K562 (cell line): ENCODE results near the gene VPS13D. TPM values are rescaled to one million over a fixed set of nuclear protein-coding genes. Genes with fewer than 3 reads are reported as not detected.

ENCODE experiments used
- ATAC-seq: fragments of 200-7000 bp; cut with Tn5 transposase; 3 replicates; pipeline ENCODE4 v1.9.1; 2020; ENCODE audit warnings: moderate library complexity
- BruUV-seq: library from RNA; stranded (reverse); fragments of 400-500 nt; replicated peaks from 2 replicates; lab custom pipeline; 2021; lab: Mats Ljungman, UMichigan
- CTCF ChIA-PET: fragments of 300-600 bp; formaldehyde crosslinking; extraction: SDS; loops from one replicate; lab custom pipeline; 2021; ENCODE audit warnings: low intra/inter-chr PET ratio; lab: Yijun Ruan, JAX
- POLR2A ChIA-PET: fragments of 300-600, 350-650 bp; sonication (Branson Sonifier 250); formaldehyde crosslinking; extraction: SDS; loops from one replicate; lab custom pipeline; 2021; ENCODE audit warnings: antibody characterized with exemption, inconsistent platforms; lab: Yijun Ruan, JAX
- DNase-seq, 4 experiments: peaks; one replicate each; pipeline versions ENCODE4 v3.0.0 to v3.0.0-alpha.2; 2011 to 2018; ENCODE audit warnings: low spot score in 3 of 4, mixed read lengths in 3 of 4; ENCODE audit errors: extremely low read depth in 1 of 4
- FAIRE-seq: peaks from 2 replicates; lab custom pipeline; 2011; peaks lifted over from hg19 to GRCh38; lab: Jason Lieb, UNC
- H2AFZ ChIP-seq: 2 replicates; pipeline ENCODE4 v1.6.0; 2011; ENCODE audit warnings: low read depth, low read length, control low read depth, inconsistent platforms
- H3K27ac ChIP-seq: fragments of 200-600 bp; 3 replicates; pipeline ENCODE4 v1.8.0; 2011; ENCODE audit warnings: low read depth, mild to moderate bottlenecking, control low read depth, inconsistent platforms, low read length, moderate library complexity, mixed read lengths; ENCODE audit errors: extremely low read depth
- H3K27me3 ChIP-seq, 2 experiments: fragments of 300-600 bp in 1 of 2; 2 replicates in 1 of 2; 3 replicates in 1 of 2; pipeline versions ENCODE4 v1.6.0 to v1.8.0; 2011; ENCODE audit warnings: inconsistent platforms in 2 of 2, low read length in 2 of 2, mild to moderate bottlenecking in 1 of 2, mixed read lengths in 1 of 2, moderate library complexity in 1 of 2; ENCODE audit not compliant: control insufficient read depth in 2 of 2, insufficient read depth in 2 of 2
- H3K36me3 ChIP-seq: fragments of 300-600 bp; 3 replicates; pipeline ENCODE4 v1.8.0; 2011; ENCODE audit warnings: mild to moderate bottlenecking, low read length, inconsistent platforms; ENCODE audit not compliant: control insufficient read depth, insufficient read depth
- H3K4me1 ChIP-seq, 2 experiments: fragments of 200-600 bp in 1 of 2; replicated peaks in 1 of 2; 2 replicates in 1 of 2; 3 replicates in 1 of 2; pipeline versions ENCODE4 v1.5.1 to v1.8.0; 2011; ENCODE audit warnings: inconsistent platforms in 2 of 2, low read length in 2 of 2, mild to moderate bottlenecking in 1 of 2, mixed read lengths in 1 of 2, moderate library complexity in 1 of 2; ENCODE audit not compliant: control insufficient read depth in 2 of 2, insufficient read depth in 2 of 2
- H3K4me2 ChIP-seq: 2 replicates; pipeline ENCODE4 v1.6.1; 2011; ENCODE audit warnings: low read length, control low read depth, inconsistent platforms, mixed read lengths; ENCODE audit not compliant: insufficient read depth
- H3K4me3 ChIP-seq: fragments of 200-600 bp; sonication (generic), shearing (Covaris generic); 2 replicates; pipeline ENCODE4 v1.5.1; 2016; ENCODE audit warnings: control low read depth, inconsistent platforms
- H3K79me2 ChIP-seq: fragments of 200-600 bp; 3 replicates; pipeline ENCODE4 v1.8.0; 2011; ENCODE audit warnings: low read length, inconsistent platforms; ENCODE audit not compliant: control insufficient read depth, insufficient read depth
- H3K9ac ChIP-seq, 2 experiments: 2 replicates each; pipeline versions ENCODE4 v1.6.0 to v1.6.1; 2011; ENCODE audit warnings: low read depth in 2 of 2, low read length in 2 of 2, control low read depth in 1 of 2, inconsistent platforms in 1 of 2, mild to moderate bottlenecking in 1 of 2, mixed read lengths in 1 of 2; ENCODE audit not compliant: insufficient read depth in 1 of 2
- H3K9me1 ChIP-seq: one replicate; pipeline ENCODE4 v1.6.0; 2011; ENCODE audit warnings: inconsistent platforms, mild to moderate bottlenecking, low read length, moderate library complexity; ENCODE audit not compliant: control insufficient read depth, insufficient read depth
- H3K9me3 ChIP-seq: replicated peaks from 2 replicates; pipeline ENCODE4 v1.5.1; 2011; ENCODE audit warnings: low read depth, low read length, inconsistent platforms; ENCODE audit not compliant: control insufficient read depth, insufficient read depth
- H4K20me1 ChIP-seq: replicated peaks from 2 replicates; pipeline ENCODE4 v1.6.1; 2011; ENCODE audit warnings: low read length, inconsistent platforms, mixed read lengths; ENCODE audit not compliant: control insufficient read depth, insufficient read depth
- CEBPG ChIP-seq, 3 experiments: fragments of 200-800 bp in 1 of 3; sonication (Bioruptor generic) in 1 of 3; sonication (generic) in 1 of 3; formaldehyde crosslinking in 1 of 3; IDR thresholded peaks in 2 of 3; conservative IDR thresholded peaks in 1 of 3; 2 replicates each; pipeline versions ENCODE4 v1.6.1 to v1.8.0; 2016 to 2022; ENCODE audit warnings: missing compliant biosample characterization in 2 of 3, missing genetic modification characterization in 2 of 3, mild to moderate bottlenecking in 1 of 3, missing genetic modification reagents in 1 of 3
- CREBBP ChIP-seq: IDR thresholded peaks from one replicate; pipeline ENCODE4 v1.6.1; 2012; ENCODE audit warnings: low read depth, mild to moderate bottlenecking, control low read depth, inconsistent platforms, low read length
- HMGN3 ChIP-seq: IDR thresholded peaks from 2 replicates; pipeline ENCODE4 v1.6.1; 2011; ENCODE audit warnings: borderline replicate concordance, low read depth, mild to moderate bottlenecking, mixed read lengths, low read length; ENCODE audit not compliant: insufficient read length; ENCODE audit errors: extremely low read depth
- HNRNPLL ChIP-seq: fragments of 200-400 bp; formaldehyde crosslinking; IDR thresholded peaks from 2 replicates; pipeline ENCODE4 v1.6.1; 2017; ENCODE audit warnings: low read length, low read depth, mild to moderate bottlenecking; ENCODE audit not compliant: poor library complexity, severe bottlenecking
- MAFG ChIP-seq: fragments of 450-650 bp; conservative IDR thresholded peaks from 2 replicates; pipeline ENCODE4 v1.6.1; 2016; ENCODE audit warnings: missing genetic modification characterization, missing compliant biosample characterization
- MED1 ChIP-seq: sonication (generic); formaldehyde crosslinking; IDR thresholded peaks from 2 replicates; pipeline ENCODE4 v1.8.1; 2023; ENCODE audit warnings: missing genetic modification reagents, borderline replicate concordance
- SMAD2 ChIP-seq: fragments of 150-350 bp; IDR thresholded peaks from 2 replicates; pipeline ENCODE4 v1.6.1; 2014; ENCODE audit warnings: low read depth, mild to moderate bottlenecking, low read length
- ZKSCAN3 ChIP-seq: fragments of 250-450 bp; sonication (Bioruptor Pico); IDR thresholded peaks from 2 replicates; pipeline ENCODE4 v1.4.0; 2020
- ZNF165 ChIP-seq: fragments of 250-450 bp; sonication (Bioruptor Pico); IDR thresholded peaks from 2 replicates; pipeline ENCODE4 v1.4.0; 2020; ENCODE audit warnings: borderline replicate concordance
- WGBS: fragments of 100-300 bp; shearing (Covaris generic); methylation state at CpG from one replicate; pipeline ENCODE4 v1.1.6; 2016; ENCODE audit warnings: low coverage, mixed read lengths; ENCODE audit not compliant: insufficient coverage; ENCODE audit errors: missing lambda C conversion rate; 5-methylcytosine and 5-hydroxymethylcytosine counted together
- in situ Hi-C: fragments of 300-500 bp; cut with MboI; formaldehyde crosslinking; loops from 4 replicates; pipeline ENCODE4 v1.15.0; 2018; ENCODE audit warnings: inconsistent platforms, mixed read lengths
- intact Hi-C: fragments of 100-400 bp; cut with micrococcal nuclease; formaldehyde crosslinking; loops from 2 replicates; pipeline ENCODE4 v1.14.2; 2022
- polyA plus RNA-seq, 8 experiments: library from polyadenylated mRNA; depleted of rRNA in 4 of 8; stranded (reverse) in 5 of 8; unstranded in 3 of 8; fragments of >200 nt; fragmentation: Nextera tagmentation in 2 of 8; fragmentation: Illumina TruSeq in 1 of 8; extraction: Ambion mirVana in 2 of 8; extraction: Trizol in 1 of 8; gene quantifications; 2 replicates each; pipeline versions ENCODE4 v1.2.1 to v1.2.3, GENCODE V29; 2011 to 2014; ENCODE audit warnings: inconsistent platforms in 1 of 8, missing spikeins in 1 of 8
- total RNA-seq, 7 experiments: library from RNA; depleted of rRNA in 6 of 7; stranded (reverse); fragments of >200 nt in 6 of 7; fragmentation: Illumina TruSeq in 2 of 7; extraction: Trizol in 2 of 7; gene quantifications; 2 replicates each; pipeline versions ENCODE4 v1.2.1 to v1.2.3, GENCODE V29; 2011 to 2021; ENCODE audit warnings: low replicate concordance in 1 of 7
- TF ChIP-seq, protein P1 (sequence below): IDR thresholded peaks from 2 replicates; pipeline ENCODE4 v1.6.1; 2011; ENCODE audit not compliant: insufficient read length; ENCODE audit errors: extremely low read depth

Gene VPS13D
- total and polyA plus RNA-seq, 9 of the 15 experiments (the other 6 are each of a cell fraction or from before 2014, with no cell fraction given): 6.1 to 51.5 (median 38.5) TPM

DNA sequence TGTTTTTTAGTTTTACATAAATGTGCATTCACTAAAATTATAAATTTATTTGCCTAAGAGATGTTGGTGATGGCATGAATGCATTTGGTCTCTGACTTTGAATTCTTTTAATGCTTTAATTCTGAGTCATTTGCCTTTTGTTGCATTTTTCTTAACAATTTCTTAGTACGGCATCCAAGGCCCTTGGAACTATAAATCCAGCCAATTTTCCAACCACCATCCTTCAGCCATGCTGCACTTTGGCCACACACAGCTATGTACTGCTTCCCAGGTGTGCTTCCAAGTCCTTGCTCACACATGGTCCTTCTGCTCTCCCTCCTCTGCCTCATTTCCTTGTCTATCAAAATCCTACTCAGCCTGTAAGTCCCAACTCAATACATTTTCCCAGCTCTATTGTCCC is 227.1 kb downstream of the VPS13D start:
- 100% methylated on average over 1 of the region's 1 CpG for WGBS

GRCh38 chr1:12457771-12458170 is 227.9 kb downstream of the VPS13D start:
- H3K9me1 ChIP-seq: peaks cover 7% of the 10 kb centered on the region
- no peaks in the 10 kb centered on the region for H4K20me1 ChIP-seq
- WGBS: 90% methylated on average over 4 of the region's 4 CpGs
- no peaks in the 10 kb centered on the region for H3K9me3 ChIP-seq
- no peak overlapping the region for H3K9ac ChIP-seq
- peaks cover 24 to 53% of the 10 kb centered on the region in 2 experiments; a peak in 4 of 5 replicates for H3K4me1 ChIP-seq
- BruUV-seq: no TSS peak
- in situ Hi-C loops: no loop called here
- H3K36me3 ChIP-seq: peaks cover 63% of the 10 kb centered on the region
- no peak overlapping the region for H2AFZ ChIP-seq
- no peak for FAIRE-seq
- DNase-seq: no peak
- H3K27ac ChIP-seq: 0 out of 3 replicates have a peak overlapping the region, but pooled peaks have one; percentile 14
- H3K4me3 ChIP-seq: no peak overlapping the region
- H3K27me3 ChIP-seq: no peaks in the 10 kb centered on the region
- POLR2A ChIA-PET: interaction anchor here (1.1 to 2.7 kb wide), 5 partner anchors 11 to 161 kb away, joined by 3 to 12 read pairs (median 4); no protein-coding TSS in a partner anchor
- CTCF ChIA-PET: no interaction called here
- no peak overlapping the region for H3K4me2 ChIP-seq
- intact Hi-C loops: no loop called here
- no peak for TF ChIP-seq CEBPG (CRISPR knock-in tag; IDR thresholded peaks at IDR 0.05)
- 0 out of 4 replicates have a peak, but pooled peaks have one; percentile 6 to 11 for TF ChIP-seq CEBPG (tag; conservative IDR thresholded peaks at IDR 0.05 in 1 of 2, IDR thresholded peaks at IDR 0.05 in 1 of 2)
- TF ChIP-seq CREBBP: no peak
- peaks cover 16% of the 10 kb centered on the region for H3K79me2 ChIP-seq
- no peak for ATAC-seq

More for the DNA sequence above, 227.1 kb downstream of the VPS13D start:
- H3K79me2 ChIP-seq: peaks cover 21% of the 10 kb centered on the region
- FAIRE-seq (no peak), ATAC-seq (no peak), DNase-seq (no peak)
- no peak overlapping the region for H3K4me2 ChIP-seq
- no peak overlapping the region for H2AFZ ChIP-seq
- CTCF ChIA-PET: no interaction called here
- H3K9me1 ChIP-seq: peaks cover 7% of the 10 kb centered on the region
- in situ Hi-C loops: no loop called here
- intact Hi-C loops: no loop called here
- H3K9me3 ChIP-seq: no peaks in the 10 kb centered on the region
- H4K20me1 ChIP-seq: no peaks in the 10 kb centered on the region
- BruUV-seq: no TSS peak
- H3K36me3 ChIP-seq: peaks cover 60% of the 10 kb centered on the region
- POLR2A ChIA-PET: interaction anchor here (1.1 to 2.8 kb wide), 6 partner anchors 8 to 162 kb away, joined by 3 to 12 read pairs (median 5); no protein-coding TSS in a partner anchor
- no peak for TF ChIP-seq HMGN3
- TF ChIP-seq, protein P1, sequence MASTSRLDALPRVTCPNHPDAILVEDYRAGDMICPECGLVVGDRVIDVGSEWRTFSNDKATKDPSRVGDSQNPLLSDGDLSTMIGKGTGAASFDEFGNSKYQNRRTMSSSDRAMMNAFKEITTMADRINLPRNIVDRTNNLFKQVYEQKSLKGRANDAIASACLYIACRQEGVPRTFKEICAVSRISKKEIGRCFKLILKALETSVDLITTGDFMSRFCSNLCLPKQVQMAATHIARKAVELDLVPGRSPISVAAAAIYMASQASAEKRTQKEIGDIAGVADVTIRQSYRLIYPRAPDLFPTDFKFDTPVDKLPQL: no peak
- no peak for TF ChIP-seq HNRNPLL
- TF ChIP-seq ZNF165 (CRISPR knock-in tag): no peak
- no peak for TF ChIP-seq MED1 (CRISPR knock-in tag)
- no peak for TF ChIP-seq SMAD2
- TF ChIP-seq MAFG (tag): no peak
- no peak for TF ChIP-seq ZKSCAN3 (CRISPR knock-in tag)
- TF ChIP-seq, all 486 proteins: peak for 0
- peaks cover 17 to 53% of the 10 kb centered on the region in 2 experiments; a peak in 4 of 5 replicates for H3K4me1 ChIP-seq
- H3K27me3 ChIP-seq: no peaks in the 10 kb centered on the region
- no peak overlapping the region for H3K9ac ChIP-seq
- no peak overlapping the region for H3K27ac ChIP-seq
- H3K4me3 ChIP-seq: no peak overlapping the region
